Stimulated activated naive CD8-positive, alpha-beta T cell treated with anti-CD3 and anti-CD28 coated beads, Interleukin-15, Interleukin-2, amounts not matched to agents 100 ng/mL and 50 ng/mL, for 24 hours (primary cell): Measurements from ENCODE around the gene NCL.

ENCODE experiments used
- H3K27ac Mint-ChIP-seq: one replicate; pipeline ENCODE4 v1.8.0; 2021; ENCODE audit warnings: mild to moderate bottlenecking, mixed read lengths
- H3K27me3 Mint-ChIP-seq: one replicate; pipeline ENCODE4 v1.8.0; 2021; ENCODE audit warnings: mixed read lengths
- H3K36me3 Mint-ChIP-seq: one replicate; pipeline ENCODE4 v1.8.0; 2021; ENCODE audit warnings: low read depth, mixed read lengths
- H3K4me1 Mint-ChIP-seq: one replicate; pipeline ENCODE4 v1.8.0; 2021; ENCODE audit warnings: low read depth, mixed read lengths
- H3K4me3 Mint-ChIP-seq: one replicate; pipeline ENCODE4 v1.8.0; 2021; ENCODE audit warnings: mild to moderate bottlenecking, mixed read lengths
- H3K9me3 Mint-ChIP-seq: one replicate; pipeline ENCODE4 v1.8.0; 2021; ENCODE audit warnings: mixed read lengths

Gene NCL

GRCh38 chr2:231463698-231464575 is at the start of gene NCL:
Gene NCL (minus strand): TSS chr2:231464484. CDS start chr2:231464353, 131 bp downstream.
- peak within 1 kb of the TSS; percentile 98 for H3K27ac Mint-ChIP-seq
- no peaks in the 10 kb centered on the region for H3K9me3 Mint-ChIP-seq
- H3K4me1 Mint-ChIP-seq, result peaks cover 46% of the 10 kb centered on the region
- no peaks in the 10 kb centered on the region for H3K27me3 Mint-ChIP-seq
- peaks cover 53% of the 10 kb centered on the region for H3K36me3 Mint-ChIP-seq
- H3K4me3 Mint-ChIP-seq, result peak within 1 kb of the TSS; percentile 99

GRCh38 chr2:231513746-231514224 is 49.5 kb upstream of the NCL start:
- Mint-ChIP-seq H3K9me3 (no peaks in the 10 kb centered on the region), H3K27me3 (no peaks in the 10 kb centered on the region), H3K4me3 (peak overlapping the region; percentile 84), H3K4me1 (peaks cover 14% of the 10 kb centered on the region), H3K36me3 (peaks cover 4% of the 10 kb centered on the region), H3K27ac (peak overlapping the region; percentile 97)

- Mint-ChIP-seq H3K4me1 (peaks cover 14% of the 10 kb centered on the region), H3K9me3 (no peaks in the 10 kb centered on the region), H3K4me3 (no peak overlapping the region), H3K27ac (no peak overlapping the region), H3K36me3 (peaks cover 8% of the 10 kb centered on the region), H3K27me3 (no peaks in the 10 kb centered on the region)
These were observed 47.9 kb upstream of the NCL start for GRCh38 chr2:231512222-231512621.

- Mint-ChIP-seq H3K4me1 (no peaks in the 10 kb centered on the region), H3K36me3 (peaks cover 33% of the 10 kb centered on the region), H3K27me3 (no peaks in the 10 kb centered on the region), H3K27ac (no peak overlapping the region), H3K4me3 (no peak overlapping the region), H3K9me3 (no peaks in the 10 kb centered on the region)
These were observed 39.5 kb upstream of the NCL start for GRCh38 chr2:231503766-231504165.

- Mint-ChIP-seq H3K27ac (no peak overlapping the region), H3K9me3 (no peaks in the 10 kb centered on the region), H3K27me3 (no peaks in the 10 kb centered on the region), H3K4me1 (no peaks in the 10 kb centered on the region), H3K36me3 (peaks cover 32% of the 10 kb centered on the region), H3K4me3 (no peak overlapping the region)
These were observed 38.3 kb upstream of the NCL start for GRCh38 chr2:231502596-231502995.

- Mint-ChIP-seq H3K9me3 (no peaks in the 10 kb centered on the region), H3K27me3 (no peaks in the 10 kb centered on the region), H3K4me3 (no peak overlapping the region), H3K27ac (no peak overlapping the region), H3K36me3 (peaks cover 7% of the 10 kb centered on the region), H3K4me1 (no peaks in the 10 kb centered on the region)
These were observed 33.4 kb upstream of the NCL start for GRCh38 chr2:231497651-231498050.

- Mint-ChIP-seq H3K27me3 (no peaks in the 10 kb centered on the region), H3K9me3 (no peaks in the 10 kb centered on the region), H3K27ac (no peak overlapping the region), H3K36me3 (no peaks in the 10 kb centered on the region), H3K4me1 (no peaks in the 10 kb centered on the region), H3K4me3 (no peak overlapping the region)
These were observed 30.4 kb upstream of the NCL start for GRCh38 chr2:231494669-231495068.

GRCh38 chr2:231490801-231491200 is 26.5 kb upstream of the NCL start:
- H3K9me3 Mint-ChIP-seq, result no peaks in the 10 kb centered on the region
- H3K27ac Mint-ChIP-seq, result no peak overlapping the region
- no peaks in the 10 kb centered on the region for H3K27me3 Mint-ChIP-seq
- H3K4me3 Mint-ChIP-seq, result no peak overlapping the region
- H3K4me1 Mint-ChIP-seq, result no peaks in the 10 kb centered on the region
- H3K36me3 Mint-ChIP-seq, result no peaks in the 10 kb centered on the region

GRCh38 chr2:231489990-231490389 is 25.7 kb upstream of the NCL start:
- Mint-ChIP-seq H3K27ac (no peak overlapping the region), H3K4me1 (no peaks in the 10 kb centered on the region)

GRCh38 chr2:231488331-231488730 is 24.0 kb upstream of the NCL start:
- Mint-ChIP-seq H3K27me3 (no peaks in the 10 kb centered on the region), H3K27ac (no peak overlapping the region), H3K9me3 (no peaks in the 10 kb centered on the region), H3K4me1 (peaks cover 5% of the 10 kb centered on the region), H3K36me3 (no peaks in the 10 kb centered on the region), H3K4me3 (no peak overlapping the region)

More at GRCh38 chr2:231489990-231490389, 25.7 kb upstream of the NCL start:
- Mint-ChIP-seq H3K36me3 (no peaks in the 10 kb centered on the region), H3K4me3 (no peak overlapping the region), H3K9me3 (no peaks in the 10 kb centered on the region), H3K27me3 (no peaks in the 10 kb centered on the region)

- Mint-ChIP-seq H3K36me3 (no peaks in the 10 kb centered on the region), H3K4me3 (no peak overlapping the region), H3K27ac (no peak overlapping the region), H3K27me3 (no peaks in the 10 kb centered on the region), H3K9me3 (no peaks in the 10 kb centered on the region), H3K4me1 (peaks cover 6% of the 10 kb centered on the region)
These were observed 22.7 kb upstream of the NCL start for GRCh38 chr2:231486851-231487596.

- peaks cover 10% of the 10 kb centered on the region for H3K4me1 Mint-ChIP-seq
These were observed 19.4 kb upstream of the NCL start for GRCh38 chr2:231483398-231484329.

GRCh38 chr2:231482806-231483391 is 18.6 kb upstream of the NCL start:
- H3K27ac Mint-ChIP-seq, result peak overlapping the region; percentile 92
- peaks cover 10% of the 10 kb centered on the region for H3K4me1 Mint-ChIP-seq
- no peaks in the 10 kb centered on the region for H3K27me3 Mint-ChIP-seq
- no peaks in the 10 kb centered on the region for H3K36me3 Mint-ChIP-seq
- peak overlapping the region; percentile 82 for H3K4me3 Mint-ChIP-seq
- H3K9me3 Mint-ChIP-seq, result no peaks in the 10 kb centered on the region

More at GRCh38 chr2:231483398-231484329, 19.4 kb upstream of the NCL start:
- peak overlapping the region; percentile 92 for H3K27ac Mint-ChIP-seq
- H3K9me3 Mint-ChIP-seq, result no peaks in the 10 kb centered on the region
- H3K4me3 Mint-ChIP-seq, result peak overlapping the region; percentile 82
- H3K36me3 Mint-ChIP-seq, result no peaks in the 10 kb centered on the region
- no peaks in the 10 kb centered on the region for H3K27me3 Mint-ChIP-seq

GRCh38 chr2:231480781-231481180 is 16.5 kb upstream of the NCL start:
- H3K4me3 Mint-ChIP-seq, result no peak overlapping the region
- H3K4me1 Mint-ChIP-seq, result peaks cover 10% of the 10 kb centered on the region
- H3K27me3 Mint-ChIP-seq, result no peaks in the 10 kb centered on the region
- no peaks in the 10 kb centered on the region for H3K36me3 Mint-ChIP-seq
- H3K9me3 Mint-ChIP-seq, result no peaks in the 10 kb centered on the region
- no peak overlapping the region for H3K27ac Mint-ChIP-seq
